A673 (cell line): ENCODE data around the gene CAPN1.

Source experiments
- EZH2 ChIP-seq: fragments of 200-600 bp; sonication (generic); IDR thresholded peaks from 2 replicates; pipeline ENCODE4 v1.6.1; 2017; ENCODE audit warnings: borderline replicate concordance, low read depth, mild to moderate bottlenecking, mixed read lengths, antibody characterized with exemption, low read length; ENCODE audit not compliant: poor library complexity, severe bottlenecking
- TF ChIP-seq, protein P1 (sequence below): fragments of 300-800, 200-600 bp; sonication (generic); conservative IDR thresholded peaks from 2 replicates; pipeline ENCODE4 v1.5.1; 2017; ENCODE audit warnings: low read depth, mild to moderate bottlenecking, antibody characterized with exemption, low read length, moderate library complexity, mixed read lengths

DNA sequence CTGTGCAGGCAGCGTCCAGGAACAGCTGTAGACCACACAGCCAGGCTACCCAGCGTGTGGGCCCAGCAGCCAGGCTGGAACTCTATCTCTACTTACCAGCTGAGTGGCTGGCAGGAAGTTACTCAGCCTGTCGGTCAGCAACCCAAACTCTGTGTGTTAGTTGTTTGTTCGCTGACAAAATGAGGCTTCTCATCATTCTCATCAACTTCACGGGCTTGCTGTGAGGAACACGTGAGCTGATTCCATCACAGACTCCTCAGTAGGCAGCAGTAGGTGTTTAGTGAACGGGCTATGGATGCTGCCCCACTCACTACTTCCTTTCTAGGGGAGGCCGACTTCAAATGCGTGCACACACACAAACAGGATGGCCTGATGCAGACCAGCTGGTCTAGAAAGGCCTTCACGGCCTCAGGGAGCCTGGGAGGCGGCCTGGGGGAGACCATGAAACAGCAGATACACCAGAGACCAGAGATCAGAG, 12.5 kb upstream of the CAPN1 start:
- TF ChIP-seq, protein P1, sequence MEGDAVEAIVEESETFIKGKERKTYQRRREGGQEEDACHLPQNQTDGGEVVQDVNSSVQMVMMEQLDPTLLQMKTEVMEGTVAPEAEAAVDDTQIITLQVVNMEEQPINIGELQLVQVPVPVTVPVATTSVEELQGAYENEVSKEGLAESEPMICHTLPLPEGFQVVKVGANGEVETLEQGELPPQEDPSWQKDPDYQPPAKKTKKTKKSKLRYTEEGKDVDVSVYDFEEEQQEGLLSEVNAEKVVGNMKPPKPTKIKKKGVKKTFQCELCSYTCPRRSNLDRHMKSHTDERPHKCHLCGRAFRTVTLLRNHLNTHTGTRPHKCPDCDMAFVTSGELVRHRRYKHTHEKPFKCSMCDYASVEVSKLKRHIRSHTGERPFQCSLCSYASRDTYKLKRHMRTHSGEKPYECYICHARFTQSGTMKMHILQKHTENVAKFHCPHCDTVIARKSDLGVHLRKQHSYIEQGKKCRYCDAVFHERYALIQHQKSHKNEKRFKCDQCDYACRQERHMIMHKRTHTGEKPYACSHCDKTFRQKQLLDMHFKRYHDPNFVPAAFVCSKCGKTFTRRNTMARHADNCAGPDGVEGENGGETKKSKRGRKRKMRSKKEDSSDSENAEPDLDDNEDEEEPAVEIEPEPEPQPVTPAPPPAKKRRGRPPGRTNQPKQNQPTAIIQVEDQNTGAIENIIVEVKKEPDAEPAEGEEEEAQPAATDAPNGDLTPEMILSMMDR, result no peak
- no peak for TF ChIP-seq EZH2
